ENCODE results near the gene POLDIP2. TPM values are rescaled to one million over a fixed set of nuclear protein-coding genes. Genes with fewer than 3 reads are reported as not detected.

POLDIP2 gene
- total and polyA plus RNA-seq, 9 of the 15 experiments (the other 6 are each of a cell fraction or from before 2014, with no cell fraction given): 22.0 to 137 (median 104) TPM

DNA sequence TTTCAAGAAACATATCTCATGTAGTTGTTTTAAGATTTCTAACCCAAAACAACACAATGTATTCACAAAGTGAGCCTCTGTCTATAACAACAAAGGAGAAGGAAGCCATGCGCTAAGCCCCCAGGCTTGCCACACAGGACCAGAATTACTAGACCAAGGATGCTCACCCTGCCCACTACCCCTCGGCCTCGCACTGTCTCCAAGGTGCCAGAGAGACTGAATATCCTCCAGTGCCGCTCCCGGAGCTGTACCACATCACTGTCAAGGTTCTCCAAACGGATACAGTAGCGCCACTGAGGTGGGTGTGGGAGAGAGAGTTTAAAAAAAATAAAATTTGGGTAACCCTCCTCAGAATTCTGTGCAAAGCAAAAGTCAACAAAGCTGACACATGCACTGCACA is 7.1 kb downstream of the POLDIP2 start (continued):
- TF ChIP-seq, protein P1, sequence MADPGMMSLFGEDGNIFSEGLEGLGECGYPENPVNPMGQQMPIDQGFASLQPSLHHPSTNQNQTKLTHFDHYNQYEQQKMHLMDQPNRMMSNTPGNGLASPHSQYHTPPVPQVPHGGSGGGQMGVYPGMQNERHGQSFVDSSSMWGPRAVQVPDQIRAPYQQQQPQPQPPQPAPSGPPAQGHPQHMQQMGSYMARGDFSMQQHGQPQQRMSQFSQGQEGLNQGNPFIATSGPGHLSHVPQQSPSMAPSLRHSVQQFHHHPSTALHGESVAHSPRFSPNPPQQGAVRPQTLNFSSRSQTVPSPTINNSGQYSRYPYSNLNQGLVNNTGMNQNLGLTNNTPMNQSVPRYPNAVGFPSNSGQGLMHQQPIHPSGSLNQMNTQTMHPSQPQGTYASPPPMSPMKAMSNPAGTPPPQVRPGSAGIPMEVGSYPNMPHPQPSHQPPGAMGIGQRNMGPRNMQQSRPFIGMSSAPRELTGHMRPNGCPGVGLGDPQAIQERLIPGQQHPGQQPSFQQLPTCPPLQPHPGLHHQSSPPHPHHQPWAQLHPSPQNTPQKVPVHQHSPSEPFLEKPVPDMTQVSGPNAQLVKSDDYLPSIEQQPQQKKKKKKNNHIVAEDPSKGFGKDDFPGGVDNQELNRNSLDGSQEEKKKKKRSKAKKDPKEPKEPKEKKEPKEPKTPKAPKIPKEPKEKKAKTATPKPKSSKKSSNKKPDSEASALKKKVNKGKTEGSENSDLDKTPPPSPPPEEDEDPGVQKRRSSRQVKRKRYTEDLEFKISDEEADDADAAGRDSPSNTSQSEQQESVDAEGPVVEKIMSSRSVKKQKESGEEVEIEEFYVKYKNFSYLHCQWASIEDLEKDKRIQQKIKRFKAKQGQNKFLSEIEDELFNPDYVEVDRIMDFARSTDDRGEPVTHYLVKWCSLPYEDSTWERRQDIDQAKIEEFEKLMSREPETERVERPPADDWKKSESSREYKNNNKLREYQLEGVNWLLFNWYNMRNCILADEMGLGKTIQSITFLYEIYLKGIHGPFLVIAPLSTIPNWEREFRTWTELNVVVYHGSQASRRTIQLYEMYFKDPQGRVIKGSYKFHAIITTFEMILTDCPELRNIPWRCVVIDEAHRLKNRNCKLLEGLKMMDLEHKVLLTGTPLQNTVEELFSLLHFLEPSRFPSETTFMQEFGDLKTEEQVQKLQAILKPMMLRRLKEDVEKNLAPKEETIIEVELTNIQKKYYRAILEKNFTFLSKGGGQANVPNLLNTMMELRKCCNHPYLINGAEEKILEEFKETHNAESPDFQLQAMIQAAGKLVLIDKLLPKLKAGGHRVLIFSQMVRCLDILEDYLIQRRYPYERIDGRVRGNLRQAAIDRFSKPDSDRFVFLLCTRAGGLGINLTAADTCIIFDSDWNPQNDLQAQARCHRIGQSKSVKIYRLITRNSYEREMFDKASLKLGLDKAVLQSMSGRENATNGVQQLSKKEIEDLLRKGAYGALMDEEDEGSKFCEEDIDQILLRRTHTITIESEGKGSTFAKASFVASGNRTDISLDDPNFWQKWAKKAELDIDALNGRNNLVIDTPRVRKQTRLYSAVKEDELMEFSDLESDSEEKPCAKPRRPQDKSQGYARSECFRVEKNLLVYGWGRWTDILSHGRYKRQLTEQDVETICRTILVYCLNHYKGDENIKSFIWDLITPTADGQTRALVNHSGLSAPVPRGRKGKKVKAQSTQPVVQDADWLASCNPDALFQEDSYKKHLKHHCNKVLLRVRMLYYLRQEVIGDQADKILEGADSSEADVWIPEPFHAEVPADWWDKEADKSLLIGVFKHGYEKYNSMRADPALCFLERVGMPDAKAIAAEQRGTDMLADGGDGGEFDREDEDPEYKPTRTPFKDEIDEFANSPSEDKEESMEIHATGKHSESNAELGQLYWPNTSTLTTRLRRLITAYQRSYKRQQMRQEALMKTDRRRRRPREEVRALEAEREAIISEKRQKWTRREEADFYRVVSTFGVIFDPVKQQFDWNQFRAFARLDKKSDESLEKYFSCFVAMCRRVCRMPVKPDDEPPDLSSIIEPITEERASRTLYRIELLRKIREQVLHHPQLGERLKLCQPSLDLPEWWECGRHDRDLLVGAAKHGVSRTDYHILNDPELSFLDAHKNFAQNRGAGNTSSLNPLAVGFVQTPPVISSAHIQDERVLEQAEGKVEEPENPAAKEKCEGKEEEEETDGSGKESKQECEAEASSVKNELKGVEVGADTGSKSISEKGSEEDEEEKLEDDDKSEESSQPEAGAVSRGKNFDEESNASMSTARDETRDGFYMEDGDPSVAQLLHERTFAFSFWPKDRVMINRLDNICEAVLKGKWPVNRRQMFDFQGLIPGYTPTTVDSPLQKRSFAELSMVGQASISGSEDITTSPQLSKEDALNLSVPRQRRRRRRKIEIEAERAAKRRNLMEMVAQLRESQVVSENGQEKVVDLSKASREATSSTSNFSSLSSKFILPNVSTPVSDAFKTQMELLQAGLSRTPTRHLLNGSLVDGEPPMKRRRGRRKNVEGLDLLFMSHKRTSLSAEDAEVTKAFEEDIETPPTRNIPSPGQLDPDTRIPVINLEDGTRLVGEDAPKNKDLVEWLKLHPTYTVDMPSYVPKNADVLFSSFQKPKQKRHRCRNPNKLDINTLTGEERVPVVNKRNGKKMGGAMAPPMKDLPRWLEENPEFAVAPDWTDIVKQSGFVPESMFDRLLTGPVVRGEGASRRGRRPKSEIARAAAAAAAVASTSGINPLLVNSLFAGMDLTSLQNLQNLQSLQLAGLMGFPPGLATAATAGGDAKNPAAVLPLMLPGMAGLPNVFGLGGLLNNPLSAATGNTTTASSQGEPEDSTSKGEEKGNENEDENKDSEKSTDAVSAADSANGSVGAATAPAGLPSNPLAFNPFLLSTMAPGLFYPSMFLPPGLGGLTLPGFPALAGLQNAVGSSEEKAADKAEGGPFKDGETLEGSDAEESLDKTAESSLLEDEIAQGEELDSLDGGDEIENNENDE (IDR thresholded peaks at IDR 0.05; ENCODE audit: low read depth, low read length): no peak
- TF ChIP-seq CTCFL (IDR thresholded peaks at IDR 0.05; ENCODE audit: borderline replicate concordance, insufficient read depth, low read depth, low read length, poor library complexity, severe bottlenecking): no peak
- no peak for TF ChIP-seq ZNF282 (CRISPR knock-in tag; IDR thresholded peaks at IDR 0.05)
- TF ChIP-seq ELF2 (CRISPR knock-in tag; IDR thresholded peaks at IDR 0.05): no peak
- no peak for TF ChIP-seq ZNF217 (CRISPR knock-in tag; IDR thresholded peaks at IDR 0.05)
- no peak for TF ChIP-seq MAFF (IDR thresholded peaks at IDR 0.05; ENCODE audit: low read length)
- no peak for TF ChIP-seq SMAD1 (IDR thresholded peaks at IDR 0.05; ENCODE audit: low read depth, low read length, partially characterized antibody)
- TF ChIP-seq PATZ1 (CRISPR knock-in tag; IDR thresholded peaks at IDR 0.05; ENCODE audit: borderline replicate concordance): no peak
- no peak for TF ChIP-seq ZBTB12 (CRISPR knock-in tag; IDR thresholded peaks at IDR 0.05)
- TF ChIP-seq ZNF121 (CRISPR knock-in tag; conservative IDR thresholded peaks at IDR 0.05): no peak
- TF ChIP-seq MCM5 (IDR thresholded peaks at IDR 0.05; ENCODE audit: low read depth): no peak

Data from K562 (cell line).